Stimulated activated naive CD4-positive, alpha-beta T cell (primary cell): ENCODE measurements around the gene TNPO1.
"Not testable (repeated sequence)": the region's sequence is repeated elsewhere in the genome, so short reads cannot be mapped to it uniquely, and the experiment has no call there.

Experiments
- DNase-seq, 6 experiments: peaks; one replicate each; lab custom pipeline; 2025; lab: John Stamatoyannopoulos, UW

Gene TNPO1

GRCh38 chr5:72854419-72854818 is 38.0 kb downstream of the TNPO1 start:
- no peak for DNase-seq

- no peak for DNase-seq
These were observed 39.4 kb downstream of the TNPO1 start for GRCh38 chr5:72855821-72856220.

GRCh38 chr5:72857396-72857795 is 40.9 kb downstream of the TNPO1 start:
- DNase-seq: no peak

GRCh38 chr5:72859127-72859526 is 42.7 kb downstream of the TNPO1 start:
- no peak for DNase-seq

- DNase-seq: no peak
These were observed 44.0 kb downstream of the TNPO1 start for GRCh38 chr5:72860499-72860898.

GRCh38 chr5:72871366-72872024 is 55.0 kb downstream of the TNPO1 start:
- DNase-seq: no peak

GRCh38 chr5:72878854-72879253 is 62.4 kb downstream of the TNPO1 start:
- DNase-seq: no peak

GRCh38 chr5:72882989-72883388 is 66.5 kb downstream of the TNPO1 start:
- no peak for DNase-seq

- DNase-seq: no peak
These were observed 67.4 kb downstream of the TNPO1 start for GRCh38 chr5:72883850-72884249.

GRCh38 chr5:72884892-72885291 is 68.4 kb downstream of the TNPO1 start:
- no peak for DNase-seq

- DNase-seq: no peak
These were observed 69.4 kb downstream of the TNPO1 start for GRCh38 chr5:72885824-72886223.

- DNase-seq: no peak
These were observed 72.1 kb downstream of the TNPO1 start for GRCh38 chr5:72888595-72888994.

- DNase-seq: no peak
These were observed 72.9 kb downstream of the TNPO1 start for GRCh38 chr5:72889324-72889723.

- DNase-seq: no peak
These were observed 76.4 kb downstream of the TNPO1 start for GRCh38 chr5:72892846-72893245.

GRCh38 chr5:72895758-72896157 is 79.3 kb downstream of the TNPO1 start:
- DNase-seq: no peak

GRCh38 chr5:72906806-72907205 is 90.3 kb downstream of the TNPO1 start:
- DNase-seq: no peak

- no peak for DNase-seq
These were observed 92.2 kb downstream of the TNPO1 start for GRCh38 chr5:72908664-72909063.

GRCh38 chr5:72917371-72917776 is 100.9 kb downstream of the TNPO1 start:
- no peak for DNase-seq

GRCh38 chr5:72920690-72921502 is 104.4 kb downstream of the TNPO1 start:
- no peak for DNase-seq

- DNase-seq: no peak
These were observed 105.4 kb downstream of the TNPO1 start for GRCh38 chr5:72921886-72922285.

- no peak for DNase-seq
These were observed 106.0 kb downstream of the TNPO1 start for GRCh38 chr5:72922422-72922821.

- no peak for DNase-seq
These were observed 109.0 kb downstream of the TNPO1 start for GRCh38 chr5:72925336-72926010.

GRCh38 chr5:72932686-72933085 is 116.2 kb downstream of the TNPO1 start:
- DNase-seq: not testable (repeated sequence)
